ENCODE measurements around the gene IP6K3.

IP6K3 gene, protein sequence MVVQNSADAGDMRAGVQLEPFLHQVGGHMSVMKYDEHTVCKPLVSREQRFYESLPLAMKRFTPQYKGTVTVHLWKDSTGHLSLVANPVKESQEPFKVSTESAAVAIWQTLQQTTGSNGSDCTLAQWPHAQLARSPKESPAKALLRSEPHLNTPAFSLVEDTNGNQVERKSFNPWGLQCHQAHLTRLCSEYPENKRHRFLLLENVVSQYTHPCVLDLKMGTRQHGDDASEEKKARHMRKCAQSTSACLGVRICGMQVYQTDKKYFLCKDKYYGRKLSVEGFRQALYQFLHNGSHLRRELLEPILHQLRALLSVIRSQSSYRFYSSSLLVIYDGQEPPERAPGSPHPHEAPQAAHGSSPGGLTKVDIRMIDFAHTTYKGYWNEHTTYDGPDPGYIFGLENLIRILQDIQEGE

GRCh38 chr6:33746651-33747100 lies at the start of gene IP6K3:
Gene IP6K3, minus strand, starts transcription at chr6:33746905. Its CDS starts 11,429 bp downstream, at chr6:33735476.
- no peak for DNase-seq (ENCODE audit: low read depth)

DNA sequence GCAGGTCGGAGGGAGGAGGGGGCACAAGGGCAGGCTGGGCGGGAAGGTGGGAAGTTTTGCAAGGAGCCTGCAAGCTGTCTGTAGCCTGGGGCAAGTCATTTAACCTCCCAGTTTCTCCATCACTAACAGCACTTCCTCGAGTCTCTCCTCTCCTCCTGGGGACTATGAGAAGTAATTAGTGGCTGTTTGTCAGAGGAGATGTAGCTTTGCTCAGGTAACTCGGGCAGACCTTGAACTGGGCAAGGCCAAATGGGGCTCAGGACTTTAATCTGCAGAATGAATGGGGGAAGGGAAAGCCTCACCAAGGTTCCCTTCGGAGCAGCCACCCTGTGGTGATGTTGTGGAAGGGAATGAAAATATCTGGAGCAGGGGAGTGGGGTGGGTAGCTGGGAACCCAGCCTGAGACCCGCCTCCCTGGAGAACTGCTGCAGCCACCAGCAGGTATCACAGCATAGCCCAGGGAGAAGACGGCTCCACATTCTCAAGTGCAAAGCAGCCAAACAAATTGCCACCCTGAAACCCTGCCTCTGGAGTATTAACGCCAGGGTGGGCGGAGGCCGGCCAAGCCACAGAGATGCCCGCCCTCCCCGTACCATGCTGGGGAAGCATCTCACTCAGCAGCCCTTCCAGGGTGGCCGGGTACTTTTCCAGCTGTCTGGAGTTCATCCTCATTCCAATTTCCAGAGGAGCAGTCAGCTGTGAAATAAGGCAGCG lies 48.4 kb upstream of the IP6K3 start:
- DNase-seq (ENCODE audit: low read depth), result no peak

- no peak for DNase-seq (ENCODE audit: low read depth)
Observed at GRCh38 chr6:33792981-33793380, 46.3 kb upstream of the IP6K3 start.

GRCh38 chr6:33791620-33792019 lies 44.9 kb upstream of the IP6K3 start:
- DNase-seq (ENCODE audit: low read depth), result no peak

DNA sequence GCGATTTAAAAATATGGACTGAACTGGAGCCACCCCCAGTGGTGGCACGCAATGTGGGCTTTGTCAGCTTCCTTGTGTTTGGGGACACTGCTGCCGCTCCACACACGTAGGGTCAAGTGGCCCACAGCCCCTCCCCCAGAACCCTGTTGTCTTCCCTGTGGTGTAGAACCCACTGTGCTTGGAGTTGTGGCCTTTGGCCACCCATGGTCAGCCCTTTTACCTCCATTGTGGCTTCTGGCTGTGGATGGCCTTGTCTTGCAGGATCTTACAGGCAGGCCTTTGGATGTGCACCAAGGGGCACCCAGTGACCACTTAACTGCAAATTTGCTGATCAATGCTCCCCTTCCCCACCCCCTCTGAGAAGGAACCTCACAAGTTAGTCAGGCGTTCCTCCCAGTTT lies 44.2 kb upstream of the IP6K3 start:
- DNase-seq (ENCODE audit: low read depth), result no peak

GRCh38 chr6:33790379-33790778 lies 43.7 kb upstream of the IP6K3 start:
- no peak for DNase-seq (ENCODE audit: low read depth)

GRCh38 chr6:33789550-33789895 lies 42.8 kb upstream of the IP6K3 start:
- no peak for DNase-seq (ENCODE audit: low read depth)

DNA sequence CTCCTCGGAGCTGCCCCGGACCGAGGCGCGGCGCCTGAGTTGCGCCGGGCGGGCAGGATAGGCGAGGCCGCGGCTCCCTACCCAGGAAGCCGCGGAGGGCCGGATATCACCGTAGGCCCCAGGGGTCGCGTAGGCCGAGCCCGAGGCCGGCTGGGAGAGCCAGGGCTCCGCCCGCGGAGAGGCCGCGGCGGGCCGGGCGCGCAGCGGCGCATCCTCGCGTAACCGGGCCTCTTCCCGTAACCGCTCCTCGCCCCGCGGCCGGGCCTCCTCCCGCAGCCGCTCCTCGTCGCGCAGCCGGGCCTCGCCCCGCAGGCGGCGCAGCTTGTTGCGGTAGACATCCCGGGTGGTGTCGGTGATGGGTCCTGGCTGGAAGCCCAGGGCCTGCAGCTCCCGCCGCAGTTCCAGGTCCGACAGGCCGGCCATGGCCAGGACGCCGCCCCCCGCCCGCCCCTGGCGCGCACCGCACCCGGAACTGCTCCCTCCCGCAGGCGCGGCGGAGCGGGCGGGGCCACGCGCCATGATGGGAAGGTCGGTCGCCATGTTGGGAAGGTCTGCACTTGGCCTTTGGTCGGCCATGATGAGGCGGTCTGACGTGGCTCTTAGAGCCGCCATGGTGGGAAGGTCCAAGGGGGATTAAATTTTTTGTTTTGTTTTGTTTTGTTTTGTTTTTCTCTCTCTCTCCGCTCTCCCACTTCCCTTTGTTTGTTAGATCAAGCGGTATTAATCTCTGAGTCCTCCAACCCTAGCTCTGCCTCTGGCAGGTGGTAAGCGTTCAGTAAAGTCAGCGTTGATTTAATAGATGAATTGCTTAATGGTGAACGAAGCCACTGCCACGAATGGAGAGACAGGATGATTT lies 42.2 kb upstream of the IP6K3 start, which contains the start of gene LEMD2:
Gene LEMD2, minus strand, starts transcription at position 437 of the 856 bp plus-strand sequence. Its CDS starts 14 bp downstream, at position 423.
- DNase-seq (ENCODE audit: low read depth), result peak; percentile 90

GRCh38 chr6:33787954-33788693 lies 41.4 kb upstream of the IP6K3 start:
- DNase-seq (ENCODE audit: low read depth), result peak; percentile 40

GRCh38 chr6:33787346-33787953 lies 40.7 kb upstream of the IP6K3 start:
- no peak for DNase-seq (ENCODE audit: low read depth)

- DNase-seq (ENCODE audit: low read depth), result no peak
Observed at GRCh38 chr6:33786736-33787135, 40.0 kb upstream of the IP6K3 start.

- no peak for DNase-seq (ENCODE audit: low read depth)
Observed at GRCh38 chr6:33785778-33786177, 39.1 kb upstream of the IP6K3 start.

DNA sequence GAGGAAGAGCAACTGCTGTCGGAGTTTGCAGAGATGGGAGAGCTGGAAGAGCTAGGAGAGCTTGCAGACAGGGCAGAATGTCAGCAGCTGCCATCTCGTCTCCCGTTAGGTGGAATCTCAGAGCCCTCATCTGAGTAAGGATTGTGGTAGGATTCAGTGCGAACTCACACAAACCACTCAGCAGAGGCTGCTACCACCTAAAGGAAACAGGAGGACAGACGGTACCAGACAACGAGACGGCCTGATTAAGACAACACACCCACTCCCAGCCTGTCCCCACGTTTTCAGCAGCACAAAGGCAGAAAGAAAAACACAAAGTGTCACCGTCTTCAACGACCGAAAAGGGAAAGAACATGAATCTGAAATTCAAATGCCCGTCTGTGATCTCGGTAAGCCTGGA lies 38.1 kb upstream of the IP6K3 start:
- DNase-seq (ENCODE audit: low read depth), result no peak

- no peak for DNase-seq (ENCODE audit: low read depth)
Observed at GRCh38 chr6:33783781-33784520, 37.2 kb upstream of the IP6K3 start.

GRCh38 chr6:33782561-33782960 lies 35.9 kb upstream of the IP6K3 start:
- no peak for DNase-seq (ENCODE audit: low read depth)

GRCh38 chr6:33781131-33781975 lies 34.6 kb upstream of the IP6K3 start:
- no peak for DNase-seq (ENCODE audit: low read depth)

GRCh38 chr6:33779895-33780294 lies 33.2 kb upstream of the IP6K3 start:
- no peak for DNase-seq (ENCODE audit: low read depth)

GRCh38 chr6:33779290-33779689 lies 32.6 kb upstream of the IP6K3 start:
- no peak for DNase-seq (ENCODE audit: low read depth)

DNA sequence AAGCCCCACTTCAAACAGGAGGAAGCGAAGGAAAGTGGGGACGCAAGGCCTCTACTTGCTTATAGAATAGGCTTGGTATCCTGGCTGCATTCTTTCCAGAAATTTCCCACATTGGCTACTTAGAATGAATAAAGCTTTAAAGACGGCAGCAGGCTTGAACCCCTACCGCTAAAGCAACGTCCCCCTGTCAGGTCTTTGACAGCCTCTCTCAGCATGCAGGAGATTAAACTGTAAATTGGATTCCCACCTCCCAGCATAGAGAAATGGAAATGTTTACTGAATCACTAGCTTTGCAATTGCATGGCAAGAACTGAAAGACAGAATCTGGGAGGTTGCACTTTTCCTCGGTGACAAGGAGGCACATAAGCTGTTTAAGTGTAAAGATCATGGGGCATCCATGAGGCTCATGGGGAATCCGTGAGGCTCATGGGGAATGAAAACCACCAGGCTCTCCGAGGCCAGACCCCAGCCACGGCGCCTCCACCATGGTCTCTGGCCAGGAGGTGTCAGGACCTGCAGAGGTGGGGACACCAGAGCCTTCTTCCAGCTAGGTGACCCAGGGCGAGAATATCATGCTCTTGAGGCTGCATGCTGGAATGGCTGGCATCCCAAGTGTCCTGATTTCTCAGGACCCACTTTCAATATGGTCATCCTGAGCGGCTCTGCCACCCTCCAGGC lies 31.9 kb upstream of the IP6K3 start:
- no peak for DNase-seq (ENCODE audit: low read depth)
